ENCODE data around the gene PELI3. TPM values are rescaled to one million over a fixed set of nuclear protein-coding genes. Genes with fewer than 3 reads are reported as not detected.
"Not testable (repeated sequence)": the region's sequence is repeated elsewhere in the genome, so short reads cannot be mapped to it uniquely, and the experiment has no call there.

Gene PELI3
- polyA plus RNA-seq, 6 donors from 2014 or later = 4.7 to 9.4 (median 5.4) TPM

DNA sequence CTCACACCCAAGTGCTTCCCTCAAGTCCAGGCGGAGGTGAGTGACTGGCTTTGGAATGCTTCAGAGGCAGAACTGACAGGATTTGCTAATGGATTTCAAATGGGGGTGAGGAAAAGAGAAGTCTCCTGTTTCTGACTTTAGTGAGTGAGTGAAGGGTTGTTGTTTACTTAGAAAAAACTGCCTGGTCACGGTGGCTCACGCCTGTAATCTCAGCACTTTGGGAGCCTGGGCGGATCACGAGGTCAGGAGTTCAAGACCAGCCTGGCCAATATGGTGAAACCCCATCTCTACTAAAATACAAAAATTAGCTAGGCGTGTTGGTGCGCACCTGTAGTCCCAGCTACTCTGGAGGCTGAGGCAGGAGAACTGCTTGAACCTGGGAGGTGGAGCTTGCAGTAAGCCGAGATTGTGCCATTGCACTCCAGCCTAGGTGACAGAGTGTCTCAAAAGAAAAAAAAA lies 34.8 kb upstream of the PELI3 start:
- H3K9me3 Mint-ChIP-seq; ATAC-seq (ENCODE audit: low read depth in 2 of 2); H3K27ac Mint-ChIP-seq; DNase-seq; H3K4me1 Mint-ChIP-seq; H3K27me3 Mint-ChIP-seq; H3K4me3 Mint-ChIP-seq: not testable (repeated sequence)
- H3K36me3 Mint-ChIP-seq = peaks cover 14 to 21% of the 10 kb centered on the region in 2 donors

- peaks cover 14 to 21% of the 10 kb centered on the region in 2 donors for H3K36me3 Mint-ChIP-seq
- no peaks in the 10 kb centered on the region for H3K9me3 Mint-ChIP-seq
- H3K4me1 Mint-ChIP-seq = peaks cover 0 to 8% (median under 1%) of the 10 kb centered on the region in 3 donors
- H3K4me3 Mint-ChIP-seq = no peak overlapping the region
- no peak overlapping the region for H3K27ac Mint-ChIP-seq
- no peak for DNase-seq
- no peak for ATAC-seq (ENCODE audit: low read depth in 2 of 2)
- H3K27me3 Mint-ChIP-seq = no peaks in the 10 kb centered on the region
Measured at GRCh38 chr11:66432597-66432996, 34.1 kb upstream of the PELI3 start.

DNA sequence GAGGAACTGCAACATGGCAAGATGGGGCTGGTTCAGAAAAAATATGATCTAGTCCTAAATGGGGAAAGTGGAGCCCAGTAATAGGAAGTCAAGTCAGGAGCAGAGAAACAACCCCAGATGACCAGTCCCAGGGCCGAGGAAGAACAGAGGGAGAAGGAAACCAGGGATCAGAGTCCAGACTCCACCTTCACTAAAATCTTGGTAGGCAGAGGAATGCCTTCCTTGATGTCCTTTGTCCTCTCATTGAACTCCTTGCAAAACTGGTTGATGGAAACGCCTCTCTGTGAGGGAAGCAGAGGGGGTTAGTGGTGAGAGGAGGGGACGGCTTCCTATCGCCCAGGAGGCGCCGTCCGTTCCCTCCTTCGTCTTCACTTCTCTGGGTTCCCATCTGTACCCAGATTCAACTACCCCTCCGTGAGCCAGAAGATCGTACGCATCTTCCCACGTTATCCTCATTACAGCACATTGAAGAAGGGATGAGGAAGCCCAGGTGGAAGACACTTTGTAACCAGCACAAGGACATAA lies 28.7 kb upstream of the PELI3 start:
- ATAC-seq (ENCODE audit: low read depth in 2 of 2) (no peak), DNase-seq (no peak)
- Mint-ChIP-seq H3K4me3 (peak overlapping the region; percentile 76 to 98 (median 93)), H3K27ac (peak overlapping the region in 4 of 6 donors; percentile 92 to 99 (median 98)), H3K4me1 (peaks cover 14 to 17% (median 15%) of the 10 kb centered on the region in 3 donors), H3K27me3 (no peaks in the 10 kb centered on the region), H3K9me3 (peaks cover 0 to 8% (median 5%) of the 10 kb centered on the region in 7 donors), H3K36me3 (peaks cover 15 to 16% of the 10 kb centered on the region in 2 donors)

- peak within 1 kb of the TSS; percentile 92 to 99 (median 98) for H3K27ac Mint-ChIP-seq
- peak; percentile 89 for DNase-seq
- peaks cover 6 to 15% (median 12%) of the 10 kb centered on the region in 7 donors for H3K9me3 Mint-ChIP-seq
- H3K4me3 Mint-ChIP-seq = peak within 1 kb of the TSS; percentile 76 to 98 (median 93)
- H3K4me1 Mint-ChIP-seq = peaks cover 14 to 17% (median 15%) of the 10 kb centered on the region in 3 donors
- ATAC-seq (ENCODE audit: low read depth in 2 of 2) = peak; percentile 91 to 93
- H3K27me3 Mint-ChIP-seq = no peaks in the 10 kb centered on the region
- H3K36me3 Mint-ChIP-seq = peaks cover 20 to 23% of the 10 kb centered on the region in 2 donors
Measured at GRCh38 chr11:66438504-66439466, 27.9 kb upstream of the PELI3 start, which contains the start of gene MRPL11. Gene MRPL11, minus strand, starts transcription at chr11:66438848. Its CDS starts 94 bp downstream, at chr11:66438754.

DNA sequence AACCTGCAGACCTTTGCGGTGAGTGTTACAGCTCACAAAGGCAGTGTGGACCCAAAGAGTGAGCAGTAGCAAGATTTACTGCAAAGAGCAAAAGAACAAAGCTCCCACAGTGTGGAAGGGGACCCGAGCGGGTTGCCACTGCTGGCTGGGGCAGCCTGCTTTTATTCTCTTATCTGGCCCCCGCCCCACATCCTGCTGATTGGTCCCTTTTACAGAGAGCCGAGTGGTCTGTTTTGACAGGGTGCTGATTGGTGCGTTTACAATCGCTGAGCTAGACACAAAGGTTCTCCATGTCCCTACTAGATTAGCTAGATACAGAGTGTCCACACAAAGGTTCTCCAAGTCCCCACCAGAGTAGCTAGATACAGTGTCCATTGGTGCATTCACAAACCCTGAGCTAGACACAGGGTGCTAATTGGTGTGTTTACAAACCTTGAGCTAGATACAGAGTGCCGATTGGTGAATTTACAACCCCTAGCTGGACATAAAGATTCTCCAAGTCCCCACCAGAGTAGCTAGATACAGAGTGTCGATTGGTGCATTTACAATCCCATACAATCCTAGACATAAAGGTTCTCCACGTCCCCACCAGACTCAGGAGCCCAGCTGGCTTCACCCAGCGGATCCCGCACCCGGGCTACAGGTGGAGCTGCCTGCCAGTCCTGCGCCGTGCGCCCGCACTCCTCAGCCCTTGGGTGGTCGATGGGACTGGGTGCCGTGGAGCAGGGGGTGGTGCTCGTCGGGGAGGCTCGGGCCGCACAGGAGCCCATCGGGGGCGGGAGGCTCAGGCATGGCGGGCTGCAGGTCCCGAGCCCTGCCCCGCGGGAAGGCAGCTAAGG lies 26.4 kb upstream of the PELI3 start:
- not testable (repeated sequence) for H3K4me3 Mint-ChIP-seq

GRCh38 chr11:66440940-66441282 lies 25.8 kb upstream of the PELI3 start:
- H3K27me3 Mint-ChIP-seq; H3K4me3 Mint-ChIP-seq; DNase-seq; H3K27ac Mint-ChIP-seq; ATAC-seq (ENCODE audit: low read depth in 2 of 2): not testable (repeated sequence)
- H3K4me1 Mint-ChIP-seq = peaks cover 14 to 17% (median 15%) of the 10 kb centered on the region in 3 donors
- peaks cover 13 to 20% of the 10 kb centered on the region in 2 donors for H3K36me3 Mint-ChIP-seq
- peaks cover 8 to 21% (median 14%) of the 10 kb centered on the region in 7 donors for H3K9me3 Mint-ChIP-seq

More for the DNA sequence above, 26.4 kb upstream of the PELI3 start:
- not testable (repeated sequence) for ATAC-seq (ENCODE audit: low read depth in 2 of 2); DNase-seq; H3K27ac Mint-ChIP-seq; H3K27me3 Mint-ChIP-seq
- peaks cover 14 to 17% (median 15%) of the 10 kb centered on the region in 3 donors for H3K4me1 Mint-ChIP-seq
- peaks cover 8 to 21% (median 14%) of the 10 kb centered on the region in 7 donors for H3K9me3 Mint-ChIP-seq
- H3K36me3 Mint-ChIP-seq = peaks cover 14 to 21% of the 10 kb centered on the region in 2 donors

GRCh38 chr11:66443602-66444001 lies 23.1 kb upstream of the PELI3 start:
- Mint-ChIP-seq H3K4me3 (no peak overlapping the region), H3K27me3 (no peaks in the 10 kb centered on the region), H3K27ac (no peak overlapping the region), H3K36me3 (peaks cover 5 to 13% of the 10 kb centered on the region in 2 donors), H3K9me3 (peaks cover 8 to 21% (median 14%) of the 10 kb centered on the region in 7 donors), H3K4me1 (peaks cover 4 to 7% (median 6%) of the 10 kb centered on the region in 3 donors)
- ATAC-seq (ENCODE audit: low read depth in 2 of 2) = no peak
- no peak for DNase-seq

GRCh38 chr11:66447012-66447411 lies 19.7 kb upstream of the PELI3 start:
- no peak for ATAC-seq (ENCODE audit: low read depth in 2 of 2)
- no peaks in the 10 kb centered on the region for H3K27me3 Mint-ChIP-seq
- no peak for DNase-seq
- H3K27ac Mint-ChIP-seq = no peak overlapping the region
- peaks cover 5 to 13% of the 10 kb centered on the region in 2 donors for H3K36me3 Mint-ChIP-seq
- H3K4me3 Mint-ChIP-seq = no peak overlapping the region
- no peaks in the 10 kb centered on the region for H3K4me1 Mint-ChIP-seq
- H3K9me3 Mint-ChIP-seq = peaks cover 8 to 21% (median 14%) of the 10 kb centered on the region in 7 donors

DNA sequence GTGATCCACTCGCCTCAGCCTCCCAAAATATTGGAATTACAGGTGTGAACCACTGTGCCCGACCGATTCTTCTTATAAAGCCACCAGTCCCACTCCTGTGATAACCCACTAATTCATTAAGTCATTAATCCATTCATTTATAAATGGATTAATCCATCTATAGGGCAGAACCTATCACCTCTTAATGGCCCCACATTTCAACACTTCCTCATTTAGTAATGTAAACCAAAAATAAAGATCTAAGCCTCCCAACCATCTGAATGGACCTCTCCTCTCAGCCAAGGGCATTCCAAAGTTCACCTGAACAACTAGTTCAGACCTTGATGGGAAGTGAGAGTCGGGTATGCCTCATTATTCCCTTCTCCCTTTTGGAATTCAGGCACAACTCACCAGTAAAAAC lies 18.2 kb upstream of the PELI3 start:
- peak overlapping the region in 1 of 6 donors; percentile 12 for H3K27ac Mint-ChIP-seq
- H3K4me1 Mint-ChIP-seq = no peaks in the 10 kb centered on the region
- ATAC-seq (ENCODE audit: low read depth in 2 of 2) (no peak), DNase-seq (no peak)
- H3K36me3 Mint-ChIP-seq = peaks cover 0 to 6% of the 10 kb centered on the region in 2 donors
- H3K27me3 Mint-ChIP-seq = no peaks in the 10 kb centered on the region
- H3K9me3 Mint-ChIP-seq = peaks cover 4 to 10% (median 6%) of the 10 kb centered on the region in 7 donors
- H3K4me3 Mint-ChIP-seq = no peak overlapping the region

GRCh38 chr11:66450560-66450959 lies 16.1 kb upstream of the PELI3 start:
- ATAC-seq (ENCODE audit: low read depth in 2 of 2) = no peak
- Mint-ChIP-seq H3K27me3 (no peaks in the 10 kb centered on the region), H3K27ac (no peak overlapping the region), H3K36me3 (no peaks in the 10 kb centered on the region), H3K4me3 (no peak overlapping the region), H3K9me3 (peaks cover 0 to 2% (median 0%) of the 10 kb centered on the region in 7 donors), H3K4me1 (peaks cover 5 to 15% (median 12%) of the 10 kb centered on the region in 3 donors)
- DNase-seq = no peak

GRCh38 chr11:66451663-66452062 lies 15.0 kb upstream of the PELI3 start:
- H3K4me1 Mint-ChIP-seq = peaks cover 9 to 24% (median 18%) of the 10 kb centered on the region in 3 donors
- no peaks in the 10 kb centered on the region for H3K9me3 Mint-ChIP-seq
- no peak overlapping the region for H3K4me3 Mint-ChIP-seq
- no peaks in the 10 kb centered on the region for H3K36me3 Mint-ChIP-seq
- no peak for DNase-seq
- no peaks in the 10 kb centered on the region for H3K27me3 Mint-ChIP-seq
- no peak for ATAC-seq (ENCODE audit: low read depth in 2 of 2)
- H3K27ac Mint-ChIP-seq = no peak overlapping the region

DNA sequence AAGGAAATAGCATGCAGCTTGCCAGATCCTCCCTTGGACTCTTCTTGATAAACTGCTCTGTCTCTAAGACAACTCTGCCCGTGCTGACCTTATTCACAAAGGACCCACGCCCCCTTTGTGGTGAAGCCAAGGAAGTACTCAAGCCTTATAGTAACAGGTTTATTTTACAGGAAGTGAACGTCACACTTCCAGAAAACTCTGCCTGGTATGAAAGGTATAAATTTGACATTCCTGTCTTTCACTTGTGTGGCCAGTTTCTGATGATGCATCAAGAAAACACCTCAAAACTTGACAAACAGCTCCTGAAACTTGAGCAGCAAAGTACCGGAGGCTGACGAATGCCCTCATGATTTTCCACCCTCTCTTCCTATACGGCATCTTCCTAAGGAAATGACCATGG lies 12.5 kb upstream of the PELI3 start:
- Mint-ChIP-seq H3K4me3 (no peak overlapping the region), H3K27ac (peak overlapping the region in 1 of 6 donors; percentile 29)
- DNase-seq = no peak

GRCh38 chr11:66454828-66455227 lies 11.9 kb upstream of the PELI3 start:
- Mint-ChIP-seq H3K27ac (peak overlapping the region in 4 of 6 donors; percentile 13 to 85 (median 38)), H3K4me3 (peak overlapping the region in 1 of 8 donors; percentile 61), H3K36me3 (no peaks in the 10 kb centered on the region), H3K27me3 (no peaks in the 10 kb centered on the region), H3K4me1 (peaks cover 26 to 52% (median 42%) of the 10 kb centered on the region in 3 donors), H3K9me3 (peaks cover 0 to 2% (median 0%) of the 10 kb centered on the region in 7 donors)
- DNase-seq = no peak
- no peak for ATAC-seq (ENCODE audit: low read depth in 2 of 2)

More for the DNA sequence above, 12.5 kb upstream of the PELI3 start:
- Mint-ChIP-seq H3K4me1 (peaks cover 22 to 46% (median 37%) of the 10 kb centered on the region in 3 donors), H3K36me3 (no peaks in the 10 kb centered on the region), H3K9me3 (no peaks in the 10 kb centered on the region), H3K27me3 (no peaks in the 10 kb centered on the region)
- no peak for ATAC-seq (ENCODE audit: low read depth in 2 of 2)
